ENCODE results near the gene YKT6. TPM values are rescaled to one million over a fixed set of nuclear protein-coding genes. Genes with fewer than 3 reads are reported as not detected.
A peak's percentile ranks its signal among the peaks of the same experiment; 100 is the strongest.

The YKT6 gene
- total and polyA plus RNA-seq, 2 experiments from 2014 or later, result 75.7 to 86.9 TPM

DNA sequence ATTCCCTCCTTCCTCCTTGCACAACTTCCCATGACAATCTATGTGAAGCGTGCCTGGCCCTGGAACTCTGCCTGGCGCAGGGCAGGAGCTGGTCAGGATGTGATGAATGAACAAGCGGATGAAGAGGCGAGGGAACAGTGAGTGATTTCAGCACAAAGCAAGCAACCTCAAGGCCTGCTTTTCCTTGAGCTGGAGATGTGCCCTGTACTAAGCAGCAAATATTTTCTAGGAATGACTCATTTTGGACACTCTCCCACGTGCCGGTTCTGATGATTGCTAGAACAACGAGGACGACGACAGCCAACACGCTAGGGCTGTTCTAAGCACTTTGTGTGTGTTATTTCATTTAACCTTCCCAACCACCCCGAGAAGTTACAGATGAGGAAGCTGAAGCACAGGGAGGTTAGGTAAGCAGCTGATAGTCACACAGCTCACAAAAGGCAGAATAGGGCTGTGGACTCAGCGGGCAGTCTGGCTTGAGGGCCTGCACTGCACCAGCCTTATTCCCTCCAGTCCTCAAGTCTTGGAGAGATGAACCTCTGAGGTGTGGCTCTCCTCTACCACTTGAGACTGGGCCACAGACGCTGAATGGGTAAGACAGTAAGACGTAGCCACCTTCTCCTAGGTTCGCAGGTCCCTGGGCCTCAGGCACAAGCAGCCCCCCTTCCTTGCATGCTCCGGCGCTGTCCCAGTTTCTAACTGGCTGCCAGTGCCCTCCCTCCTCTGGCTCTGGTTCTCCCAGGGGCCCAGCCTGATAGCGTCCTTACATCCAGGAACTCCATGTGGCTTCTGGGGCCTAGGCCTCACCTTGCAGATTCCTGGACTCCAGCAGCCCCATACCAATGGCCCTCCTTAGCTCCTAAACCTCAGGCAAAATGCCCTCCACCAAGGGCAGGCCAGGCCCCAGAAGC, 59.0 kb downstream of the YKT6 start:
- H3K9me2 ChIP-seq (replicated peaks; ENCODE audit: insufficient read depth), result no peaks in the 10 kb centered on the region
- H3K27me3 ChIP-seq, result no peaks in the 10 kb centered on the region
- H3K4me2 ChIP-seq, result no peak overlapping the region
- DNase-seq (ENCODE audit: low spot score), result peak; percentile 38
- H3K4me1 ChIP-seq (ENCODE audit: insufficient read depth), result peaks cover 41% of the 10 kb centered on the region
- no peak for TF ChIP-seq EZH2 (IDR thresholded peaks at IDR 0.05; ENCODE audit: borderline replicate concordance)
- no peak for TF ChIP-seq EZH2phosphoT487 (IDR thresholded peaks at IDR 0.05; ENCODE audit: low read depth, severe bottlenecking, unreplicated experiment)
- no peak for TF ChIP-seq CTCF (IDR thresholded peaks at IDR 0.05; ENCODE audit: poor library complexity)
- 83% methylated on average over 18 of the region's 18 CpGs for WGBS (ENCODE audit: low lambda C conversion rate, missing lambda C conversion rate)
- H3K9me3 ChIP-seq (ENCODE audit: low read depth), result no peaks in the 10 kb centered on the region
- no peak overlapping the region for H3K4me3 ChIP-seq
- H3K36me3 ChIP-seq (replicated peaks; ENCODE audit: insufficient read depth, low read depth), result no peaks in the 10 kb centered on the region
- no peaks in the 10 kb centered on the region for H3K79me2 ChIP-seq
- peak overlapping the region; percentile 58 for H3K27ac ChIP-seq
- H4K20me1 ChIP-seq (ENCODE audit: insufficient read depth, poor library complexity, severe bottlenecking), result no peaks in the 10 kb centered on the region
- no peak overlapping the region for H2AFZ ChIP-seq

DNA sequence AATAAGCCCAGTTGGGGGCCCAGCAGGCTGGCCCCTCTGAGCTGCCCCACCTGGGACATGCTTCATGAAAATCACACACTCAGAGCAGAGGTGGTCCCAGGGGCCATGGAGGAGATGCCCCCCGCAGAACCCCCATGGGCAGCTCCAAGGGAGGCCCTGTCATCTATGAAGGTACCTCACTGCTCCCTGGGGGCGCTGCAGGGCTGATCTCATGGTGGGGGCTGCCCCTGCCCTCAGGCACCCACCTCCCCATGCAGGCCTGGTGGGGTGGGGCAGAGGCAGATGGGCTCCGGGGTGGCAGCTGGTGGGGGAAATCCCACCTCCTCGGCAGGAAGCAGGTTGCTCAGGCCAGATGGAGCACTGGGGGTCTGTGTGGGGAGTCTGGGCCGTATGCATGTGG, 60.5 kb downstream of the YKT6 start:
- 91% methylated on average over 5 of the region's 5 CpGs for WGBS (ENCODE audit: low lambda C conversion rate, missing lambda C conversion rate)
- TF ChIP-seq CTCF (IDR thresholded peaks at IDR 0.05; ENCODE audit: poor library complexity) (no peak), EZH2phosphoT487 (IDR thresholded peaks at IDR 0.05; ENCODE audit: low read depth, severe bottlenecking, unreplicated experiment) (no peak), EZH2 (IDR thresholded peaks at IDR 0.05; ENCODE audit: borderline replicate concordance) (no peak)
- no peaks in the 10 kb centered on the region for H3K36me3 ChIP-seq (replicated peaks; ENCODE audit: insufficient read depth, low read depth)
- H3K79me2 ChIP-seq, result no peaks in the 10 kb centered on the region
- no peak overlapping the region for H3K27ac ChIP-seq
- DNase-seq (ENCODE audit: low spot score), result no peak
- no peak overlapping the region for H2AFZ ChIP-seq
- H3K9me2 ChIP-seq (replicated peaks; ENCODE audit: insufficient read depth), result no peaks in the 10 kb centered on the region
- H4K20me1 ChIP-seq (ENCODE audit: insufficient read depth, poor library complexity, severe bottlenecking), result no peaks in the 10 kb centered on the region
- H3K4me1 ChIP-seq (ENCODE audit: insufficient read depth), result peaks cover 41% of the 10 kb centered on the region
- no peak overlapping the region for H3K4me2 ChIP-seq
- no peaks in the 10 kb centered on the region for H3K9me3 ChIP-seq (ENCODE audit: low read depth)
- H3K4me3 ChIP-seq, result no peak overlapping the region
- peaks cover 5% of the 10 kb centered on the region for H3K27me3 ChIP-seq

DNA sequence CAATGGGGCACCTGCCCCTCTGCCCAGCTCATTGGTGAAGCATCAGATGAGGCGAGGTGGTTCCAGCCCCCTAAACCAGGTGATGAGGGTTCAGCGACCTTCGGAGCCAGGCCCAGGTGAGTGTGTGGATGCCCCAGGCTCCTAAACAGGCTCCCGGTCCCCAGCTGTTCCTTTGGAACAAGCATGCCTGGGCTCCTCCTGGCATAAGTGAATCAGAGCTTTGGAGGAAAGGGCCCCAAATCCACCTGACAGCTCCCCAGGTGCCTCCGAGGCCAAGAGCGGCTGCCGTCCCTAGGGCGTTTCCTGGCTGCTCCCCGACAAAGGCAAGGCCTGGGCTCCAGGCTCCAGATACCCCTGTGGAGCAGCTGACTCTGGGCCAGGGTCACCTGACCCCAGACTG, 61.3 kb downstream of the YKT6 start:
- Histone ChIP-seq H3K36me3 (replicated peaks; ENCODE audit: insufficient read depth, low read depth) (no peaks in the 10 kb centered on the region), H3K9me2 (replicated peaks; ENCODE audit: insufficient read depth) (no peaks in the 10 kb centered on the region), H3K9me3 (ENCODE audit: low read depth) (no peaks in the 10 kb centered on the region), H3K27ac (no peak overlapping the region), H2AFZ (no peak overlapping the region), H3K79me2 (no peaks in the 10 kb centered on the region), H3K4me3 (no peak overlapping the region), H3K27me3 (peaks cover 10% of the 10 kb centered on the region), H3K4me2 (no peak overlapping the region), H4K20me1 (ENCODE audit: insufficient read depth, poor library complexity, severe bottlenecking) (no peaks in the 10 kb centered on the region), H3K4me1 (ENCODE audit: insufficient read depth) (peaks cover 41% of the 10 kb centered on the region)
- no peak for DNase-seq (ENCODE audit: low spot score)
- WGBS (ENCODE audit: low lambda C conversion rate, missing lambda C conversion rate), result 92% methylated on average over 9 of the region's 9 CpGs
- TF ChIP-seq EZH2 (IDR thresholded peaks at IDR 0.05; ENCODE audit: borderline replicate concordance) (no peak), EZH2phosphoT487 (IDR thresholded peaks at IDR 0.05; ENCODE audit: low read depth, severe bottlenecking, unreplicated experiment) (no peak), CTCF (IDR thresholded peaks at IDR 0.05; ENCODE audit: poor library complexity) (no peak)
